GM21515 (cell line): ENCODE data around the gene EPM2A.

Experiments
- ATAC-seq: cut with Tn5 transposase; IDR thresholded peaks from one replicate; pipeline ENCODE4 v1.9.1; 2021; ENCODE audit not compliant: unreplicated experiment

The EPM2A gene

DNA sequence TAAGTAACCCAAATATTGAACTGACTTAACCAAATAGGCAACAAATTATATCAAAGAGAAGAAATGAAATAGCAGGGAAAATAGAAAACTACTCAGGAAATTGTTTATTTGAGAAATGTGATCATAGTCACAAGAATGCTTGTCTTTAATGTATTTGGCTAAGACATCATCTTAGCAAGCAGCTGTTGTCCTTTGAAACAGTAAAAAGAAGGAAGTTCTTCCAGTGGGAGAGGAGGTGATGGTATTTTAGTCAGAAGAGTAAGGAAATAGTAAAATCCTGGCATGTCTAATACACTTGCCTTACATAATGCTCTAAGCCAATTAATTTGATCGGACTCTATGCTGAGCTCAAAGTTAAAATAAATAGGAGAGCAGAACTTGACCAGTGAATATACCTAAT is 126.5 kb downstream of the EPM2A start:
- no peak for ATAC-seq

DNA sequence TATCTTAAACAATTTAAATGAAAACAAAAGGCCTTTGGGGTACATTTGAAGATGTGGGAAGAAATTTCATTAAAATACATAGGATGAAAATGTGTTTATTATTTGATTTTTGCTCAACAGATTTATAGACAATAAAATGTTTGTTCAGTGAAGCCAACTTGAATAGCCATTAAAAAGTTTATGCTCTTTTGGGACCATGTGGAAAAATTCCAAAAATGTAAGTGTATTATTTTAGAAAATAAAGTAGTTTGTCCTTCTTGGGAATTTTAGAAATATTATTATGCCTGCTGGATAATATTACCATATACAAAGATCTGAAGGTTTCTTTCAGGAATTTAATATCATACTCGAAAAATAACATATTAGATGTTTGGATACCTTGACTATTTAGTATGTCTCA is 131.3 kb downstream of the EPM2A start:
- ATAC-seq = no peak

DNA sequence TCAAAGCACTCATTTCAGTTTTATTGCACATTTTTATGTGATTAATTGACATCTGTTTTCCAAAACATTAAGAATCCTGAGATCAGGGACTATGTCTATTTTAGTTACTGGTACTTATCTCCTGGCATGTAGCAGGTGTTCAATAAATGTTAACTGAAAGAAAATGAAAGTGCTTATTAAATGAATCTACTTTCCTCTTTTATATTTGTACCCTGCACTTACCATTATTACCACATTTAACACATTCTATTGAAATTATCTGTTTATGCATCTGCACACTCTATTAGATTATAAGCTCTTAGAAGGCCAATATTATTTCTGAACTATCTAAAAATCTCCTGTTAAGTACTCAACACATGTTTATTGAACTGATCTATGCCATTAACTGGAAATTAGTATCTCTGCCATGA is 131.9 kb downstream of the EPM2A start:
- no peak for ATAC-seq

DNA sequence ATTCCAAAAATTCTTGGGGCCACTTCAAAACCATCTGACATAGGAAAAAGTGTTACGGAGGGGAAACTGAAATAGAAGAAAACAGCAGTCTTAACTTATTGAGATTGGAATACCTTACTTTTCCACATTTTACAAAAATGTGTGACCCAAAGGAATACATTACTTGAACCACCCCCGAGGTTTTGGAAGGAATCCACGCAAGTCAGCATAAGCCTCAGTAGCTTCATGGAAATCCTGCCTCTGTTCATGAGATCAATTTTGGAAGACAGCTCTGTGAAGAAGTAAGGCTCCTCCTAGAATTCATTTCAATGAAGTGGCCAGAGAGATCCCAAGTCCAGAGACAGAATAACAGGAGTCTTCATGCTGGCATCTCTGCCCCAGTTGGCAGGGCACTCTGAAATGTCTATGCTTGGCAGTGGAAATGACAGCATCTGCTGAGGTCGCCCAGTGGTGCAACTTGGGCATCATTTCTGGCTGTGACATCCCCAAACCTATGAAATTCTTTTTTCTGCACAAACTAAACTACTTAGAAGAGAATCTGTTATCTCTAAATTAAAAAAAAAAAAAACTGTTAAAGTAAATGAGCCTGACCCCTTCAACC is 132.5 kb downstream of the EPM2A start:
- ATAC-seq = no peak

DNA sequence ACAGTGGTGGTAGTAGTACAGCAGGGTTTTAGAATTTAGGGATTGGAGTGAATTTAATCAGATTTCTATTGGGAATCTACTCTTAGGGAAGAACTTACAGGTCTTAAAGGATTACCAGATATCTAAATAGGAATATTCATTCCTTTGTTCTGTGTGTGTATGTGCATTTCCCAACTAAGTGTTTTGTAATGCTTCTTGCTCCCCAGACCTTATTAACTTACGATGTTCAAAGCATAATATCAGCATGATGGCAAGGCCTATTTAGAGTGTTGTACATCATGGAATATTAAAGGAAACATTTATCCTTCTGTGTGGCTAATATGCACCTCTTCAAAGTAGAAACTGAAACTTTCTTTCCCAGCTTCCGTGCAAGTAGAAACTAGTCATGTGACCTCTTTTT is 133.9 kb downstream of the EPM2A start:
- no peak for ATAC-seq

DNA sequence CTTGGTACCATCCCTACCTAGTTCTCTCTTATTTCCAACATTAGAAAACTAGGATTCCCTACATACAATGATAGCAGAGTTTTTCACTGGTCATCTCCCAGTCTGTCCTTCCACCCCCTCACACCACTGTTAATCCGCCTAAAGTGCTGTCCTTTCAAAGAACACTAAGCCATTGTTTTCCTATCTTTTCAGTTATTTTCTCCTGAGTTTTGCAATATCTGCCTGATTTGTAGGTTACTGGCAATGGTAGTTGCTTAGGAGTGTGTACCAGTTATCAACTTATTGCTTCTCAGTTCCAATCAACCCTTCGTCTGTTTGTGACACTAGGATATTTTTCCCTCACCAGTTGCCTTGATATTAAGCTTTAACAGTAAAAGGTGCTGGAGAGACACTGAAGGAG is 135.0 kb downstream of the EPM2A start:
- no peak for ATAC-seq

DNA sequence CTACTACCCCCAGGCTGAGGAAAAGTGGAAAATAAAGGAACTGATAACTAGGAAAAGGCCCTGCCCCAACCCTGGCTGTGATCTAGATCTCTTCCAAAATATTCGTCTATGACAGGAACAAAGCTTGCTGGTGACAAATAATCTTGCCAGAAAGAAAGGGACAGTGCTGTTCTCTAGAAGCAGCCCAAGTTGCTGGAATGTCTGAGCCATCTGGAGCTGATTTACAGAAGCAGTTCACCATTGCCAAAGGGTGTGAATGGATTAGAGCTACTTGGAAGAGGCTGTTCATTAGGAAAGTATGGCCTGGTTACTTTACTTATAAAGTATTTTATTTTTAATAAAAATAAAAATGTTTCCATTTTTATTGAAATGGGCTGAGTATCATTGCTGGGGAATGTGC is 146.3 kb downstream of the EPM2A start:
- ATAC-seq = no peak

DNA sequence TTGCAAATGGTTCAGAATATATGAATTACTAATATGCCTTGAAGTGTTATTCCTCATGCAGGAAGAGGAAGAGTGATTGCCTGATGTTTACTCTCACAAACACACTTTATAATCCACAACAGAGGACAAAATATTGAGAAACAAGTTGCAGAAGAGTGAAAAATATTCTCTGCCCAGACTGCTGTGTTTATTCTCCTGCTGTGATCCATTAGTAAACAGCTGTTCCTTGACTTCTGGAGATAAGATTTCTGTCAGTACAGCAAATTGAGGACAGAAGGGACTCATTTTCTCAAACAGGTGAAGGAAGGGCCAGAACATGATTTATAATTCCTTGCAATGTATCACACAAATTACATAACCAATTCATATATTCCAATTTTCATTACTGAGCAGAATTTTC is 148.0 kb downstream of the EPM2A start:
- ATAC-seq = no peak

DNA sequence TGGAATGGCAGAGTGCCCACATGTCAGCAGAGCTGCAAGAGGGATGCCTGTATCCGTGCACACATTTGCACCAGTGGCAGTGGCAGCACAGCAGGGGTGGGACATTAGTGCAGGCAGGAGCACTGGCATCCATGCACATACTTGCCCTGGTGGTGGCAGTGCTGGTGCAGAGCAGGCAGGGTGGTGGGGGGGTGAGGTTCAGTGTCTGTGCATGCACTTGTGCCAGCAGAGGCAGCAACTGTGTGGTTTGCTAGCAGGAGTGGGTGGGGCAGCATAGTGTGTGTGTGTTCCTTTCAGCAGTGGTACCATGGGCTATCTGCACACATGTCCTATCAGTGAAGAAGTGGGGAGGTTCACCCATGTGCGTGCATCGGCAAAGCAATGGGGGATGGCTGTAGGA is 151.6 kb downstream of the EPM2A start:
- ATAC-seq = no peak
